H1 (cell line): Measurements from ENCODE around the gene MID2.

ENCODE experiments used
- BRCA1 ChIP-seq: IDR thresholded peaks from 2 replicates; pipeline ENCODE4 v1.6.1; 2012; ENCODE audit warnings: low read depth, low read length, improper control_type of control experiment
- EP300 ChIP-seq, 2 experiments: IDR thresholded peaks; 1 replicate in 1 of 2; 2 replicates in 1 of 2; pipeline ENCODE4 v1.6.1; 2011 to 2012; ENCODE audit warnings: low read depth in 2 of 2, low read length in 2 of 2, mild to moderate bottlenecking in 2 of 2, borderline replicate concordance in 1 of 2, inconsistent platforms in 1 of 2, moderate library complexity in 1 of 2
- EZH2 ChIP-seq: fragments of 200-600 bp; sonication (generic); IDR thresholded peaks from 2 replicates; pipeline ENCODE4 v1.7.1; 2012; ENCODE audit warnings: low read depth, mild to moderate bottlenecking, moderate library complexity, low read length, inconsistent platforms; ENCODE audit not compliant: severe bottlenecking
- GABPA ChIP-seq: IDR thresholded peaks from 2 replicates; pipeline ENCODE4 v1.6.1; 2011; ENCODE audit warnings: mild to moderate bottlenecking, low read length, moderate library complexity, borderline replicate concordance; ENCODE audit not compliant: insufficient read depth
- JUND ChIP-seq: IDR thresholded peaks from 2 replicates; pipeline ENCODE4 v1.6.1; 2011; ENCODE audit warnings: mild to moderate bottlenecking, improper control_type of control experiment, low read length
- KDM1A ChIP-seq: fragments of 200-600, 300-600 bp; sonication (generic); IDR thresholded peaks from 2 replicates; pipeline ENCODE4 v1.7.1; 2016; ENCODE audit warnings: mild to moderate bottlenecking, low read length, borderline replicate concordance
- RBBP5 ChIP-seq: IDR thresholded peaks from 2 replicates; pipeline ENCODE4 v1.7.1; 2012; ENCODE audit warnings: low read depth, mild to moderate bottlenecking, inconsistent platforms, low read length, moderate library complexity, borderline replicate concordance
- RFX5 ChIP-seq: IDR thresholded peaks from 2 replicates; pipeline ENCODE4 v1.6.1; 2011; ENCODE audit warnings: low read depth, low read length, improper control_type of control experiment, borderline replicate concordance
- RNF2 ChIP-seq: fragments of 200-900, 300-1000 bp; sonication (generic); IDR thresholded peaks from 2 replicates; pipeline ENCODE4 v1.7.1; 2016; ENCODE audit warnings: borderline replicate concordance, low read depth, mild to moderate bottlenecking, antibody characterized with exemption, low read length; ENCODE audit not compliant: poor library complexity, severe bottlenecking; ENCODE audit errors: missing control alignments
- SIN3A ChIP-seq, 2 experiments: IDR thresholded peaks in 1 of 2; conservative IDR thresholded peaks in 1 of 2; 2 replicates each; pipeline ENCODE4 v1.6.1; 2011 to 2012; ENCODE audit warnings: low read length in 2 of 2, improper control_type of control experiment in 1 of 2, low read depth in 1 of 2, mild to moderate bottlenecking in 1 of 2
- SP1 ChIP-seq: IDR thresholded peaks from 2 replicates; pipeline ENCODE4 v1.6.1; 2011; ENCODE audit warnings: low read depth, low read length
- SRF ChIP-seq: IDR thresholded peaks from 2 replicates; pipeline ENCODE4 v1.6.1; 2011; ENCODE audit warnings: mild to moderate bottlenecking, low read depth, low read length, moderate library complexity
- TF ChIP-seq, protein P1 (sequence below), 3 experiments: IDR thresholded peaks; 1 replicate in 2 of 3; 2 replicates in 1 of 3; pipeline versions ENCODE4 v1.5.1 to v1.6.1; 2011; ENCODE audit warnings: low read length in 3 of 3, mild to moderate bottlenecking in 3 of 3, inconsistent platforms in 2 of 3, low read depth in 1 of 3, moderate library complexity in 1 of 3; ENCODE audit not compliant: insufficient read depth in 1 of 3; ENCODE audit errors: control extremely low read depth in 1 of 3

DNA sequence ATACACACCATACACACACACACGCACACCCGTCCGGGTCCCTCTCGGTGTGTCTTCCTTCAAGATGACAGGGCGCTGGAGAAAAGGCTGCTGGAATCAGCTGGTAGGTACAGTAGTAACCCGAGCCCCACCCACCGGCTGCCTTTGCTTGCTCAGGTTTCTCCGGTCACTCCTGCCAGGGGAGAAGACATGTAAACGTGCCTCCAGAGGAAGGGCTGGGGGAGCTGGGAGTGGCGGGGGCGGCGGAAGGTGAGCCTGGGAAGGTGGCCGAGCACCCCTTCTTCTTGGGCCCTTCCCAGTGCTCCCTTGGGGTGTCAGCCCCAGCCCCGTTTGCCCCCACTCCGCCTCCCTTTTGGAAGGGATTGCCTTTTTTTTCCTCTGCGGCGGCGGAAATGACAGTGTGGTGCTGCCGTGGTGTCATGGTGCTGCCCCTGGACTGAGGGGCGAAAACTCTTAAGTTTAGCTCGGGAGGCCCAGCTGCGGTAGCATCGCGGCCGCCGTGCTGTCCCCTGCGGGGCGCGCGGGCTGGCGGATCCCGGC, at the start of gene MID2:
- TF ChIP-seq, protein P1, sequence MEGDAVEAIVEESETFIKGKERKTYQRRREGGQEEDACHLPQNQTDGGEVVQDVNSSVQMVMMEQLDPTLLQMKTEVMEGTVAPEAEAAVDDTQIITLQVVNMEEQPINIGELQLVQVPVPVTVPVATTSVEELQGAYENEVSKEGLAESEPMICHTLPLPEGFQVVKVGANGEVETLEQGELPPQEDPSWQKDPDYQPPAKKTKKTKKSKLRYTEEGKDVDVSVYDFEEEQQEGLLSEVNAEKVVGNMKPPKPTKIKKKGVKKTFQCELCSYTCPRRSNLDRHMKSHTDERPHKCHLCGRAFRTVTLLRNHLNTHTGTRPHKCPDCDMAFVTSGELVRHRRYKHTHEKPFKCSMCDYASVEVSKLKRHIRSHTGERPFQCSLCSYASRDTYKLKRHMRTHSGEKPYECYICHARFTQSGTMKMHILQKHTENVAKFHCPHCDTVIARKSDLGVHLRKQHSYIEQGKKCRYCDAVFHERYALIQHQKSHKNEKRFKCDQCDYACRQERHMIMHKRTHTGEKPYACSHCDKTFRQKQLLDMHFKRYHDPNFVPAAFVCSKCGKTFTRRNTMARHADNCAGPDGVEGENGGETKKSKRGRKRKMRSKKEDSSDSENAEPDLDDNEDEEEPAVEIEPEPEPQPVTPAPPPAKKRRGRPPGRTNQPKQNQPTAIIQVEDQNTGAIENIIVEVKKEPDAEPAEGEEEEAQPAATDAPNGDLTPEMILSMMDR (IDR thresholded peaks at IDR 0.05; ENCODE audit: control extremely low read depth in 1 of 3, insufficient read depth in 1 of 3, low read depth in 1 of 3, low read length in 3 of 3): no peak
- TF ChIP-seq BRCA1: no peak
- TF ChIP-seq EP300 (IDR thresholded peaks at IDR 0.05; ENCODE audit: borderline replicate concordance in 1 of 2, low read depth in 2 of 2, low read length in 2 of 2): no peak
- no peak for TF ChIP-seq RBBP5
- no peak for TF ChIP-seq EZH2
- no peak for TF ChIP-seq KDM1A
- no peak for TF ChIP-seq RNF2
- TF ChIP-seq SIN3A (conservative IDR thresholded peaks at IDR 0.05 in 1 of 2, IDR thresholded peaks at IDR 0.05 in 1 of 2; ENCODE audit: low read depth in 1 of 2, low read length in 2 of 2): 0 out of 4 replicates have a peak, but pooled peaks have one; percentile 49 to 63
- TF ChIP-seq SP1: no peak
- TF ChIP-seq RFX5: no peak
- TF ChIP-seq GABPA: no peak
- no peak for TF ChIP-seq JUND
- TF ChIP-seq SRF: no peak
